Coronary artery (tissue), 2 donors: ENCODE data around the gene KLF16.

Experiments used
- DNase-seq: peaks from one replicate; pipeline ENCODE4 v3.0.0-alpha.2; 2017; ENCODE audit warnings: low spot score
- H3K27ac ChIP-seq, 2 donors: fragments of 200-600 bp; sonication (generic); one replicate each; pipeline ENCODE4 v1.5.1; 2016 to 2019
- H3K4me3 ChIP-seq: fragments of 200-600 bp; sonication (generic); 2 replicates; pipeline ENCODE4 v1.5.1; 2016; ENCODE audit warnings: mild to moderate bottlenecking, moderate library complexity
- CTCF ChIP-seq: fragments of 200-600 bp; sonication (generic); IDR thresholded peaks from one replicate; pipeline ENCODE4 v1.5.1; 2019; ENCODE audit warnings: antibody characterized with exemption

KLF16 gene

DNA sequence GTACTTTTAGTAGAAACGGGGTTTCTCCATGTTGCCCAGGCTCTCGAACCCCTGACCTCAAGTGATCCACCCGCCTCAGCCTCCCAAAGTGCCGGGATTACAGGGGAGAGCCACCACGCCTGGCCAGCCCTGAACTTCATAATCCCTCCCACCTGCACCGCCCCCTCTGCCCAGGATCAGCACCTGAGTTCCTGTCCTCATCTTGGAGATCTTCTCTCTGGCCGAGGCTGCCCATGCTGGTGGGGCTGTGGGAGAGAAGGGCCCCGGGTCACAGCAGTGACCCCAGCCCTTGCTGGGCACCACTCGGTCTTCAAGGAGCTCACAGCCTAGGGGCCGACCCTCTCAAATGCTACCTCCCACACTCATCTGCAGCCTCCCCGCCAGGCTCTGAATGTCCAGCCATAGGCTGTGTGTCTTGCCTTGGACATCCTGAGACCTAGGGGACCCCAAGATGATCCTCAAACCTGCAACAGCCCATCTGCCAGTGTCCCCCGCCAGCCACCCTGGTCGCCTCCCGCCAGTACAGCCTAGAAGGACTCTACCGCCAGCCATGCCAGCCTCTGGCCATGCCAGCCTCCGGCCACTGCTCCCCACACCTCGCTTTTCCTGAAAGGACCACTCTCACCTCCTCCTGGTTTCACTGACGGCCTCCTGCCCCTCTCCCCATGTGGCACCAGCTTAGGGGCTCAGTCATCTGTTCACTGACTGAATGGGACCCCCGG, 52.8 kb downstream of the KLF16 start:
- Histone ChIP-seq H3K27ac (peak overlapping the region in 1 of 2 donors; percentile 88), H3K4me3 (no peak overlapping the region)
- DNase-seq, result no peak
- TF ChIP-seq CTCF, result no peak

DNA sequence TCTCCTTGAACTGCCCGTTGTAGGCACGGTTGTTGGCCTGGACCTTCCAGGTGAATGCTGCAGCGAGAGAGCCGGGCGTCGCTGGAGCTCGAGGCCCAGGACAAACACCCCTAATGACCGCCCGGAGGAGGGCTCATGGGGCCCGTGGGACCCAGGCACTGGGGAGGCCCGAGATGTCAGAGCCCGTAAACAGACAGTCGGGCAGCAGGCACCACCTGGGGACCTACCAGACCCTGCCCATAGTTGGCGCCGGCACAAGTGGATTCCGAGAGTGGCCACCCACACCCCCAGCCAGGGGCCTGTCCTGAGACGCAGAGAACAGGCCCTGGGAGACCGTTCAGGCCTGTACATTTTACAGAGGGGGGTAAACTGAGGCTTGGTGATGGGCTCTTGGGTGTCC, 53.7 kb downstream of the KLF16 start:
- no peak overlapping the region for H3K27ac ChIP-seq
- DNase-seq, result no peak
- TF ChIP-seq CTCF, result no peak
- no peak overlapping the region for H3K4me3 ChIP-seq

DNA sequence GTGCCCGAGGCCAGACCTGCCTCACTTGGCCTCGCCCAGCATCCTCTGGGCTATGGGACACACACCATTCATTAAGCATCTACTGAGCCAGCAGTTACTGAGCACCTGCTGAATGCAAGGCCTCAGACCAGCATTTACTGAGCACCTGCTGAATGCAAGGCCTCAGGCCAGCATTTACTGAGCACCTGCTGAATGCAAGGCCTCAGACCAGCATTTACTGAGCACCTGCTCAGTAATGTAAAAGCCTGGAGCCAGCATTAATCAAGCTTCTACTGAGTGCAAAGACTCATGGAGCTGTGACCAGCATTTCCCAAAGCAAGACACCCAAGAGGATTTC, 55.0 kb downstream of the KLF16 start:
- no peak overlapping the region for H3K4me3 ChIP-seq
- no peak for DNase-seq
- no peak for TF ChIP-seq CTCF
- H3K27ac ChIP-seq, result no peak overlapping the region

- H3K27ac ChIP-seq, result no peak overlapping the region
- TF ChIP-seq CTCF, result no peak
- no peak for DNase-seq
- no peak overlapping the region for H3K4me3 ChIP-seq
Measured at GRCh38 chr19:1807695-1808394, 55.5 kb downstream of the KLF16 start.

GRCh38 chr19:1807030-1807694, 56.2 kb downstream of the KLF16 start:
- no peak for DNase-seq

DNA sequence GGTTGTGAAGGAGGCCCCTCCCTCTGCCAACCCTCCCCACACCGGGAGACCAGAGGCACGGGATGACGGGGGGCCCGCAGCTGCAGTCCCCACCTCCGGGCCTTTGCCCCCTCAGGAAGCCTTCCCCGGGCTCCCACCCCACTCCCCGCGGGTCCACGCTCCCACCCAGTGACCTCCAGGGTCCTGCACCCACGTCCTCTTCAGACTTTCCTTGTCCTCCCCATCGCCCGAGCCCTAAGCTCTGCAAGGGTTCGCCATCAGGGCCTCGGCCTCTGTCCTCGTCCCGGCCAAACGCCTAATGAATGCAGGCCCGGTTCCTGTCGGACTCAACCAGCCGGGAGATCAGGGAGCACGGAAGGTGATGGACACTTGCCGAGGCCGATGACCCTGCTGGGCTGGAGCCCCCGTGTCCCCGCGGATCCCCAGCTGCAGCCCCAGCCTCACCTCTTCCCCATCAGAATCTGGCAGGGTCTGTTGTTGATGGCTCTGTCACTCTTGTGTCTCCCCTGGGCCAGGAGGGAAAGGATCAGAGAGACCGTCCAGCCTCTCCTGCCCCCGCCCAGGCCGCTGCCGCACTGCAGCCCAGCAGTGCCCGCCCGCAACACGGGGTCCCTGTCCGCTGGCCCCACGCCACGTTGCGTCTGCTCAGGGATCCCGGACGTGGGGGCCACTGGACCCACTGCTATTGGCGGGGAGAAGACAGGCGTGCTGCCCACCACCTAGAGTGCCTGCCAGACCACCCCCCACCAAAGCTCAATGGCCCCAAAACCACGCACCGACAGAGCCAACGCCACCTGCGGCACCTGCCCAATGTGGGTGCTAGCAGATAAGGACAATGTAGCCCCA, 57.0 kb downstream of the KLF16 start:
- no peak overlapping the region for H3K27ac ChIP-seq
- no peak overlapping the region for H3K4me3 ChIP-seq
- TF ChIP-seq CTCF, result no peak
- DNase-seq, result no peak

More at GRCh38 chr19:1807030-1807694, 56.2 kb downstream of the KLF16 start:
- H3K4me3 ChIP-seq, result no peak overlapping the region
- H3K27ac ChIP-seq, result no peak overlapping the region
- TF ChIP-seq CTCF, result no peak
